ENCODE measurements around the gene DYNC1LI1.

DNA sequence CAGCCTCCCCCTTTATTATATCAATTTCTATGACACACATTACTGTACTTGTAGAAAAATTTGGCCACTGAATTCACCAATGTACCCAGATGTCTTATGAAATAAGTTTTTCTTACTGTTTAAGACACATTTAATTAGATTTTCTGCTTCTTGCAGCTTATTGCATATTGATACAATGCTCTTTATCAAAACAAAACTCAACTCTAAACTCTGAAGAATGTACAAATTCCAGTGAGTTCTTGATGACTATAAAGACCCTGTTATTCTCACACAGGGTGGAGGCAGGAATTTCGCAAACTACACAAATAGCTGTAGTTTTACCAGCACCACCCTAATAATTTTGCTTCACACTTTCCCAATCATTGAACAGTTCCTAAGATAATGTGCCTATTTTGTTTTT is 90.1 kb downstream of the DYNC1LI1 start:
- no peak for TF ChIP-seq ZNF317 (CRISPR knock-in tag; IDR thresholded peaks at IDR 0.05; ENCODE audit: borderline replicate concordance, low read depth)
- TF ChIP-seq SMAD3 (CRISPR knock-in tag; IDR thresholded peaks at IDR 0.05; ENCODE audit: borderline replicate concordance) = no peak
- no peak for TF ChIP-seq SP1 (CRISPR knock-in tag; conservative IDR thresholded peaks at IDR 0.05)
- TF ChIP-seq, protein P1, sequence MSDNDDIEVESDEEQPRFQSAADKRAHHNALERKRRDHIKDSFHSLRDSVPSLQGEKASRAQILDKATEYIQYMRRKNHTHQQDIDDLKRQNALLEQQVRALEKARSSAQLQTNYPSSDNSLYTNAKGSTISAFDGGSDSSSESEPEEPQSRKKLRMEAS (CRISPR knock-in tag; IDR thresholded peaks at IDR 0.05) = no peak
- TF ChIP-seq, protein P2, sequence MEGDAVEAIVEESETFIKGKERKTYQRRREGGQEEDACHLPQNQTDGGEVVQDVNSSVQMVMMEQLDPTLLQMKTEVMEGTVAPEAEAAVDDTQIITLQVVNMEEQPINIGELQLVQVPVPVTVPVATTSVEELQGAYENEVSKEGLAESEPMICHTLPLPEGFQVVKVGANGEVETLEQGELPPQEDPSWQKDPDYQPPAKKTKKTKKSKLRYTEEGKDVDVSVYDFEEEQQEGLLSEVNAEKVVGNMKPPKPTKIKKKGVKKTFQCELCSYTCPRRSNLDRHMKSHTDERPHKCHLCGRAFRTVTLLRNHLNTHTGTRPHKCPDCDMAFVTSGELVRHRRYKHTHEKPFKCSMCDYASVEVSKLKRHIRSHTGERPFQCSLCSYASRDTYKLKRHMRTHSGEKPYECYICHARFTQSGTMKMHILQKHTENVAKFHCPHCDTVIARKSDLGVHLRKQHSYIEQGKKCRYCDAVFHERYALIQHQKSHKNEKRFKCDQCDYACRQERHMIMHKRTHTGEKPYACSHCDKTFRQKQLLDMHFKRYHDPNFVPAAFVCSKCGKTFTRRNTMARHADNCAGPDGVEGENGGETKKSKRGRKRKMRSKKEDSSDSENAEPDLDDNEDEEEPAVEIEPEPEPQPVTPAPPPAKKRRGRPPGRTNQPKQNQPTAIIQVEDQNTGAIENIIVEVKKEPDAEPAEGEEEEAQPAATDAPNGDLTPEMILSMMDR (IDR thresholded peaks at IDR 0.05) = no peak
- no peak for TF ChIP-seq ETV6 (CRISPR knock-in tag; IDR thresholded peaks at IDR 0.05)
- no peak for TF ChIP-seq TCF7 (CRISPR knock-in tag; IDR thresholded peaks at IDR 0.05; ENCODE audit: low read depth)

Measured in WTC11 (cell line).